HTERT RPE-1 (cell line): ENCODE results near the gene GADD45B.
"Not testable (repeated sequence)": the region's sequence is repeated elsewhere in the genome, so short reads cannot be mapped to it uniquely, and the experiment has no call there.

Source experiments
- in situ Hi-C: fragments of 300-500 bp; cut with MboI; formaldehyde crosslinking; loops from 4 replicates; pipeline ENCODE4 v1.14.3; 2020; ENCODE audit warnings: low sequenced_read_pairs

The GADD45B gene

GRCh38 chr19:2512523-2513431, 36.9 kb downstream of the GADD45B start:
- in situ Hi-C loops = no loop called here

GRCh38 chr19:2514981-2515518, 39.1 kb downstream of the GADD45B start:
- in situ Hi-C loops = no loop called here

- in situ Hi-C loops = no loop called here
These were observed 40.8 kb downstream of the GADD45B start for GRCh38 chr19:2516727-2517126.

- in situ Hi-C loops = no loop called here
These were observed 42.1 kb downstream of the GADD45B start for GRCh38 chr19:2517881-2518601.

GRCh38 chr19:2518856-2519255, 42.9 kb downstream of the GADD45B start:
- in situ Hi-C loops = not testable (repeated sequence)

GRCh38 chr19:2519482-2519881, 43.6 kb downstream of the GADD45B start:
- in situ Hi-C loops = no loop called here

- in situ Hi-C loops = no loop called here
These were observed 47.8 kb downstream of the GADD45B start for GRCh38 chr19:2523630-2524311.

GRCh38 chr19:2524361-2524839, 48.5 kb downstream of the GADD45B start:
- in situ Hi-C loops = no loop called here

- in situ Hi-C loops = no loop called here
These were observed 49.2 kb downstream of the GADD45B start for GRCh38 chr19:2524840-2525723.

- in situ Hi-C loops = no loop called here
These were observed 51.2 kb downstream of the GADD45B start for GRCh38 chr19:2527171-2527570.

- in situ Hi-C loops = no loop called here
These were observed 51.8 kb downstream of the GADD45B start for GRCh38 chr19:2527686-2528085.
